ENCODE data around the gene PRXL2C.
"Not testable (repeated sequence)": the region's sequence is repeated elsewhere in the genome, so short reads cannot be mapped to it uniquely, and the experiment has no call there.

Gene PRXL2C

DNA sequence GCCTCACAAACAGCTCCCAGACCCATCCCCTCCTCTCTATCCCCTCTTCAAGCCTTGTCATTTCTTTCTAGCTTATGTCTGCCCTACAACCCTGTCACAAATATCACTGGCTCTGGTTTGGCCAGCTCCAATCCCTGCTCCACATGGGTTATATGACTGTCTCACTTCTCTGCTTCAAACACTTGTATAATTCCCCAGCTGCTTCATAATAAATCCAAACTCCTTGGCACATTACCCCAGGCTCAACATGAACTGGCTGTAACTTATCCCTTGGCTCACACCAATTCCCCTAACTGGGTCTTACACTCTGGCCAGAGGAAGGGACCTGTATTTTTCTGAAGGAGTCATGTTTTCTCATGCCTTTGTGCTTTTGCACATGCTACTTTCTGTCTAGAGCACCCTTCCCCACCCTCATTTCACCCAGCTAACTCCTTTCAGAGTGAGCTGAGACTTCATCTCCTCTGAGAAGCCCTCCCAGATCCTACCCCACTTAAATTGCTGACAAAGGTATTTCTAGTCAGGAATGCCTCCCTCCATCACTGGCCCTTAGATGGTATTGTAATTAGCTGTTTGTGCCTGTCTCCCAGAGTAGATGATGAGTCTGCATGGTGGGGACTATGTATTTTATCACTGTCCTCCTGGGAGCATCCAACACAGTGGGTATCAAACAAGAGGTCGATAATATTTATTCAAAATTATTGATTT is 5.3 kb downstream of the PRXL2C start:
- no peak for DNase-seq (ENCODE audit: low spot score)

- DNase-seq (ENCODE audit: low spot score), result no peak
Observed at GRCh38 chr9:96646081-96646991, 8.8 kb downstream of the PRXL2C start.

GRCh38 chr9:96644137-96644536 is 11.0 kb downstream of the PRXL2C start:
- DNase-seq (ENCODE audit: low spot score), result no peak

DNA sequence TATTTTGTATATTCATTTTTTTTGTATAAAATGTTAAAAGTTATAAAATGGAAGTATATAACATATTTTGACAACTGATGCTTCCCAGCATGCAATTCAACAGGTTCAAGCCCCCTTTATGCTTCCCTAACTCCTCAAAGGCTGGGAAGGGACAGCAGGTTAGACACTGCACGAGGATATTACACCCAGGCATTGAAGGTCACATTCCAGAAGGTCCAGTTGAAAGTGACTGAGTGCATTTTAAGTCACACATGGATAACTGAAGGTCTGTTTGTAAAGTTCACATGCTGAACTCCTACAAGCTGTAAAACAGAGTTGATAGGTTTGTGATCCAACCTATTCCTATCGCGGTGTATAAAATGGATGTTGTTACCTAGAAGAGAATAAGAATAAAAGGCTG is 13.6 kb downstream of the PRXL2C start:
- DNase-seq (ENCODE audit: low spot score), result no peak

DNA sequence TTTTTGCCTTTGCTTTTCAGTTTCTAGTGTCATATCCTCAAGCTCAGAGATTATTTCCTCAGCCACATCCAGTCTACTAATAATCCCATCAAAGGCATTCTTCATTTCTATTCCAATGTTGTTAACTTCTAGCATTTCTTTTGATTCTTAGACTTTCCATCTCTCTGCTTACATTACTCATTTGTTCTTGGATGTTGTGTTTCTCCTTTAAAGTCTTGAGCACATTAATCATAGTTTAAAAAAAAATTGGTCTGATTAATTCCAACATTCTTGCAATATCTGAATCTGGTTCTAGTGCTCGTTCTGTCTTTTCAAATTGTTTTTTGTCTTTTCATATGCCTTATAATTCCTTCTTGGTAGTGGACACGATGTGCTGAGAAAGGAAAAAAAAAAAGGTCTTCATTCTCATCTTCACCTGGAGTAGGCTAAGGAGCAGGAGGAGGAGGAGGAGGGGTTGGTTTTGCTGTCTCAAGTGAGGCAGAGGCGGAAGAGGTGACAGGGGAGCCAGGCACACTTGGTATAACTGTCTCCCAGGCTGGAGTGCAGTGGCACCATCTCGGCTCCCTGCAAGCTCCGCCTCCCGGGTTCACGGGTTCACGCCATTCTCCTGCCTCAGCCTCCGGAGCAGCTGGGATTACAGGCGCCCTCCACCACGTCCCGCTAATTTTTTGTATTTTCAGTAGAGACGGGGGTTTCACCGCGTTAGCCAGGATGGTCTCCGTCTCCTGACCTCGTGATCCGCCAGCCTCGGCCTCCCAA is 16.3 kb downstream of the PRXL2C start:
- DNase-seq (ENCODE audit: low spot score), result no peak

DNA sequence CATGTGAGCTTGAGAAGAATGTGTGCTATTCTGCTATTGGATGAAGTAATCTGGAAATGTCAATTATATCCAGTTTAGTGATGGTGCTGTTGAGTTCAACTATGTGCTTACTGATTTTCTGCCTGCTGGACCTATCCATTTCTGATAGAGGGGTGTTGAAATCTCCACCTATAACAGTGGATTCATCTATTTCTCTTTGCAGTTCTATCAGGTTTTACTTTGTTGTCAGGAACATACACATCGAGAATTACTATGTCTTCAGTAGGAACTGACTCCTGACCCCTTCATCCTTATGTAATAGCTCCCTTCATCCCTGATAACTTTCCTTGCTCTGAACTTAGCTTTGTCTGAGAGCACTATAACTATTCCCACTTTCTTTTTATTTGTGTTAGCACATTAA is 18.7 kb downstream of the PRXL2C start:
- no peak for DNase-seq (ENCODE audit: low spot score)

GRCh38 chr9:96633579-96633978 is 21.5 kb downstream of the PRXL2C start:
- DNase-seq (ENCODE audit: low spot score), result not testable (repeated sequence)

DNA sequence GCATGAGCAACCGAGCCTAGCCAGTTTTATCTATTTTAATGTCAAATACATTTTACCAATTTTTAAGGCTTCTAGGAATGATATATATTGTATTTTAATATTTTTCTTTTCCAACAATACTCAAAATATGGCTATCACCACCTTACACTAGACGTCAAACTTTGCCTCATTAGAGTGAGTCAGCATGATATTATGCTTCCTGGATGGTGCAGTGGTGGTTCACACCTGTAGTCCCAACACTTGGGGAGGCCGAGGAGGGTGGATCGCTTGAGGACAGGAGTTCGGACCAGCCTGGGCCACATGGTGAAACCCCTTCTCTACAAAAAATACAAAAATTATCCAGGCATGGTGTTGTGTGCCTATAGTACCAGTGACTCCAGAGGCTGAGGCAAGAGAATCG is 28.2 kb downstream of the PRXL2C start:
- no peak for DNase-seq (ENCODE audit: low spot score)

GRCh38 chr9:96621618-96622017 is 33.5 kb downstream of the PRXL2C start:
- no peak for DNase-seq (ENCODE audit: low spot score)

- DNase-seq (ENCODE audit: low spot score), result no peak
Observed at GRCh38 chr9:96620832-96621269, 34.3 kb downstream of the PRXL2C start.

DNA sequence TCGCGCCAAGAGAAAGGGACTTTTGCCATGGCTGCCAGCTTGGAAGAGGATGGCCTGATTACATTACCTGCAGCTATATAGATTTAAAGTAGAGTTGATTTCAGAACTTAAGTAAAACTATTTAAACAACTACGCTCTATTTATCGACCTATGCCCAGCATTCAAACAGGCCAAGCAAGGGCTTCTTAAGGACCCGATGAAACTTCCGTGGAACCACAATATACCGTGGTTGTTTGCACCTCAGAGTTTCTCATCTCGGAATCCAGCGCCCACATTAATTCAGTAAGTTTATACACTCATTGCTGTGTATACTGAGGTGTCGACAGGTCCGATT is 35.0 kb downstream of the PRXL2C start:
- no peak for DNase-seq (ENCODE audit: low spot score)

- peak; percentile 14 for DNase-seq (ENCODE audit: low spot score)
Observed at GRCh38 chr9:96619491-96620180, 35.5 kb downstream of the PRXL2C start, which contains the start of gene CDC14B. CDC14B (minus strand) TSS chr9:96619843; CDS start chr9:96619378, 465 bp downstream.

DNA sequence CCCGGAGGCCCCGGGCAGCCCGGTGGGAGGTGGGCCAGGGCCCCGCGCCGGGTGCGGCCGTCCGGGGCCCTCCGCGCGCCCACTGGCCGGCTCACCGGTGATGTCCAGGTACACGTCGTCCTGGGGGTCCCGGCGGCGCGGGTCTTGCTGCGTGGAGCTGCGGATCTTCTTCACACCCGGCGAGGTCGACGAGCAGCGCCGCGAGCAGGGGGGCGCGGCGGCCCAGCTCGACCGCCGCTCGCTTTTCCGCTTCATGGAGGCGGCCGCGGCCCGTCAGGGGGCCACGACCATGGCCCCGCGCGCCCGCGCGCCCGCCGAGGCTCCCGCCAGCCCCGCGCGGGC is 36.0 kb downstream of the PRXL2C start:
- no peak for DNase-seq (ENCODE audit: low spot score)

DNA sequence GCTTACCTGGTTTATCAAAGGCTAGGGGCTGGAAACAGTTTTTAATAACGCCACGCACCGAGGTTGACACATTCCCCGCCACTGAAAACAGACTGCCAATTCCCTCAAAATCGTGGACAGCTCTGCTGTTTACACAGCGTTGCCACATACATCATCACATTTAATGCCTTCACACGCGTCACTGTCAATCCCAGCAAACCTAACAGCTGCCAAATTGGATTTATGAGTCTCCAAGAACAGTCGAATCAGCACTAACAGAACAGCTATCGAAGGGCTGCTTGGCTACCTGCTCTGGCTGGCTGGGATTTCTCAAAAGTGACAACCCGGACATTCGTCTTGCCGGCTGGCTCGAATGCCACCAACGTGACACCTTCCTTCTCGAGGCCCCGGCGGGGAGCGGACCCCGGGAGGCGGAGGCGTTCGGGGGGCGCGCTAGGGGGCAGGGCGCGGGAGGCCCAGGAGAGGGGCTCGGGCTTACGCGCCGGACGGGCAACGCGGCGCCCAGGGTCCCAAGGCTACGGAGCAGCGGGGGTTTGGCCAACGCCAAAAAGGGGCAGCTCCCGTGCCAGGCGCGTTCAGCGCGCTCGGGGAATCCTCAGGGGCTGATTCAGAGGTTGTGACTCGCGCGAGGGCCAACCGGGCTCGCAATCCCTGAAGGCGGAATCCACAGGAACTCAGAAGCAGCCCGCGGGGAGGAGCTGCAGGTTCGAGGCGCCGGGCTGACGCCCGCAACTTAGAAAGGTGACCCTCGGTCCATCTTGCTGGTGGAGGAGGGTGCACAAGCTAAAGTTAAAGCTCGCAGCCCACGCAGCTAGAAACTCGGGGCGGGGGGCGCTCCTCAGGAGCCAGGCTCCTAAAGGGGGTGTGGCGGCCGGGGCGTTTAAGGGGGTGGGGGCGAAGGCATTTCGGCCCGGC is 36.7 kb downstream of the PRXL2C start:
- DNase-seq (ENCODE audit: low spot score), result no peak

- no peak for DNase-seq (ENCODE audit: low spot score)
Observed at GRCh38 chr9:96617439-96618185, 37.5 kb downstream of the PRXL2C start.

GRCh38 chr9:96616817-96617438 is 38.2 kb downstream of the PRXL2C start:
- DNase-seq (ENCODE audit: low spot score), result no peak

DNA sequence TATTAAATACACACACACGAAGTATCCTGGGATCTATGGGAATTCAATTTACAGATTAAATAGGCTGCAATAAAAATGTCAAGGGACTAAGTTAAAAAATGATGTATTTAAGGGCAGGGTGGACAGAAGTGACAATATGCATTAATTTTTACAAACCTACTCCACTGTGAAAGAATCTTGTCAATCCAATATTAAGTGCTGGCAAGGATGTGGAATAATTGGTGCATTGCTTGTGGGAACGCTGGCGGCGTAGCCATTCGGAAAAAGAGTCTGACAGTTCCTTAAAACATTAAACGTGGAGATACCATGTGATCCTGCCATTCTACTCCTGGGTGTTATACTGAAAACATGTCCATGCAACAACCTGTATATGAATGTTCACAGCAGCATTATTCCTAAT is 39.7 kb downstream of the PRXL2C start:
- DNase-seq (ENCODE audit: low spot score), result no peak

GRCh38 chr9:96614664-96615063 is 40.5 kb downstream of the PRXL2C start:
- DNase-seq (ENCODE audit: low spot score), result not testable (repeated sequence)

DNA sequence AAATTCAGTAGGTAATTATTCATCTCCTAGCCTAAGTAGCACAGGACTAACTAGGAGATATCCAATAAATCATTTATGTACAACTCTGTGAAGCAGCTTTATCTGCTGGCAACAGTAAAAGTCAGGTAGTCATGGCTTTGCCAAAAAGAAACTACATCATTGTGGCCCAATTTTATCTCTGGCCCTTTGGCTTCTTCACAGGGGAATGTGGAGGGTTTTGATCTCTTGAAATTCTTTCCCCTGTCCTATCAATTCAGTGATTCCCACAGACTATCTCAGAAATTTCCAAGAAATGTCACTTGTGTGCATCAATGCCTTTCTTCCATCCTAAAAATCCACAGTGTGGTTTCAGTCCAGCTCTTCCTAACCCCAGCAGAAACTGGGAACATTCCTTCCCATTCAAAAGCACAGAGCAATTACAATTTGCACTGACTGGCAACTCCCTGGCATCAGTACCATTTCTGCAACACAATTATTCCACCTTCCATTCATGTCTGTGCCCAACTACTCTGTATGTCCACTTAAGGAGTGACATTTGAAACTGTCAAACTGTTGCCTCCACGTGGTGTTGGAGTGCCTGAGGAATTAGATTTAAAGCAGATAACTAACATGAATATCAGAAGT is 42.0 kb downstream of the PRXL2C start:
- no peak for DNase-seq (ENCODE audit: low spot score)
